Erythroblast (primary cell): ENCODE results near the gene SYNPO2.

Experiments
- GATA1 ChIP-seq: IDR thresholded peaks from 2 replicates; pipeline ENCODE4 v1.6.1; 2011; ENCODE audit warnings: low read depth, mild to moderate bottlenecking, control low read depth, low read length, moderate library complexity
- POLR2A ChIP-seq: IDR thresholded peaks from 2 replicates; pipeline ENCODE4 v1.6.1; 2011; ENCODE audit warnings: mild to moderate bottlenecking, low read length

DNA sequence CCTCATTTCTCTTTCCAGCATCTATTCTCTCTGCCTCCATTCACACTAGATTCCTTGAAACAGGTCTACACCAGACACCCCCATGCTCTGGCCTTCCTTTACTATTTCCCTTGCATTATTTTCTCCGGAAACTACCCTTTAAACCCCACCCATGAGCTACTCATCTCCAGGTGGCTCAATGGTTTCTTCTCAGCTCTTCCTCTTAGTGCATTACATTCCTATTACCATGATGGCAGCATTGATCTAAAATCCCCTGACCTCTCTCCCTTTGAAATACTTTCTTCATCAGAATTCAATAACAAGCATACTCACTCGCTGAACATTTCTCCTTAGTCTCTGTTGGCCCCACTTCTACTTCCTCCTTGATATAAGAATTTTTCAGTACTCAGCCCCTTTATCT lies 94.6 kb downstream of the SYNPO2 start:
- TF ChIP-seq POLR2A = no peak
- no peak for TF ChIP-seq GATA1
